GM21528 (cell line): ENCODE data around the gene CATSPERD.
"Not testable (repeated sequence)": the region's sequence is repeated elsewhere in the genome, so short reads cannot be mapped to it uniquely, and the experiment has no call there.

Experiments used
- ATAC-seq: cut with Tn5 transposase; IDR thresholded peaks from one replicate; pipeline ENCODE4 v1.9.1; 2021; ENCODE audit warnings: mild to moderate bottlenecking, moderate library complexity; ENCODE audit not compliant: unreplicated experiment, low FRiP score

Gene CATSPERD

GRCh38 chr19:5727453-5728050 is 7.1 kb downstream of the CATSPERD start:
- no peak for ATAC-seq

GRCh38 chr19:5733172-5733571 is 12.7 kb downstream of the CATSPERD start:
- not testable (repeated sequence) for ATAC-seq

- no peak for ATAC-seq
Measured at GRCh38 chr19:5738423-5738822, 18.0 kb downstream of the CATSPERD start.

GRCh38 chr19:5742051-5742450 is 21.6 kb downstream of the CATSPERD start:
- ATAC-seq = no peak

GRCh38 chr19:5743630-5744029 is 23.2 kb downstream of the CATSPERD start:
- no peak for ATAC-seq

GRCh38 chr19:5744999-5745398 is 24.6 kb downstream of the CATSPERD start:
- ATAC-seq = not testable (repeated sequence)

GRCh38 chr19:5748920-5749319 is 28.5 kb downstream of the CATSPERD start:
- not testable (repeated sequence) for ATAC-seq

- ATAC-seq = no peak
Measured at GRCh38 chr19:5749505-5749904, 29.1 kb downstream of the CATSPERD start.

- no peak for ATAC-seq
Measured at GRCh38 chr19:5751709-5752108, 31.3 kb downstream of the CATSPERD start.

GRCh38 chr19:5753743-5754142 is 33.3 kb downstream of the CATSPERD start:
- no peak for ATAC-seq

- no peak for ATAC-seq
Measured at GRCh38 chr19:5762608-5763217, 42.3 kb downstream of the CATSPERD start.

- ATAC-seq = no peak
Measured at GRCh38 chr19:5765220-5765619, 44.8 kb downstream of the CATSPERD start.

GRCh38 chr19:5767949-5768348 is 47.5 kb downstream of the CATSPERD start:
- ATAC-seq = no peak

GRCh38 chr19:5772416-5772815 is 52.0 kb downstream of the CATSPERD start:
- no peak for ATAC-seq

GRCh38 chr19:5773276-5773675 is 52.8 kb downstream of the CATSPERD start:
- no peak for ATAC-seq

GRCh38 chr19:5774921-5775320 is 54.5 kb downstream of the CATSPERD start:
- no peak for ATAC-seq

- no peak for ATAC-seq
Measured at GRCh38 chr19:5775668-5776309, 55.4 kb downstream of the CATSPERD start.

- no peak for ATAC-seq
Measured at GRCh38 chr19:5778402-5778801, 58.0 kb downstream of the CATSPERD start.

- not testable (repeated sequence) for ATAC-seq
Measured at GRCh38 chr19:5780916-5781315, 60.5 kb downstream of the CATSPERD start.

GRCh38 chr19:5782322-5782721 is 61.9 kb downstream of the CATSPERD start:
- ATAC-seq = no peak

- ATAC-seq = no peak
Measured at GRCh38 chr19:5782945-5783919, 62.8 kb downstream of the CATSPERD start.
